Activated CD8-positive, alpha-beta memory T cell treated with anti-CD3 and anti-CD28 coated beads for 36 hours (primary cell): ENCODE data around the gene AJM1. TPM values are rescaled to one million over a fixed set of nuclear protein-coding genes. Genes with fewer than 3 reads are reported as not detected.
"Not testable (repeated sequence)": the region's sequence is repeated elsewhere in the genome, so short reads cannot be mapped to it uniquely, and the experiment has no call there.

Experiments
- CTCF ChIA-PET: fragments of 350-600 bp; sonication (Branson Sonifier 250); formaldehyde crosslinking; loops from one replicate; lab custom pipeline; 2021; ENCODE audit warnings: antibody characterized with exemption; lab: Charles Lee
- POLR2A ChIA-PET: fragments of 350-600 bp; sonication (Branson Sonifier 250); formaldehyde crosslinking; loops from one replicate; lab custom pipeline; 2021; ENCODE audit warnings: antibody characterized with exemption; lab: Charles Lee
- total RNA-seq, 2 experiments: library from RNA; stranded (reverse); gene quantifications; one replicate each; pipeline ENCODE4 v1.2.3, GENCODE V29; 2021

AJM1 gene
- total RNA-seq, 2 experiments from 2014 or later, result 3.8 to 3.9 TPM

- CTCF ChIA-PET, result interaction anchor here (0.8 kb wide), 1 partner anchor 13 kb away, joined by 3 read pairs; no protein-coding TSS in a partner anchor
Observed at GRCh38 chr9:136867917-136868316, 25.6 kb downstream of the AJM1 start.

GRCh38 chr9:136868644-136869043 is 26.4 kb downstream of the AJM1 start:
- POLR2A ChIA-PET, result interaction anchor here (0.9 kb wide), 1 partner anchor 14 kb away, joined by 3 read pairs; no protein-coding TSS in a partner anchor
- CTCF ChIA-PET, result interaction anchor here (0.8 kb wide), 1 partner anchor 13 kb away, joined by 3 read pairs; no protein-coding TSS in a partner anchor

More at GRCh38 chr9:136867917-136868316, 25.6 kb downstream of the AJM1 start:
- POLR2A ChIA-PET, result no interaction called here

GRCh38 chr9:136869611-136870010 is 27.3 kb downstream of the AJM1 start:
- CTCF ChIA-PET, result not testable (repeated sequence)
- POLR2A ChIA-PET, result interaction anchor here (0.9 to 1.0 kb wide), 2 partner anchors 12 to 15 kb away, joined by 3 to 4 read pairs; no protein-coding TSS in a partner anchor

GRCh38 chr9:136875155-136875554 is 32.9 kb downstream of the AJM1 start:
- ChIA-PET CTCF (no interaction called here), POLR2A (no interaction called here)

GRCh38 chr9:136876476-136876875 is 34.2 kb downstream of the AJM1 start:
- ChIA-PET POLR2A (interaction anchor here (0.6 kb wide), 1 partner anchor 83 kb away, joined by 3 read pairs; no protein-coding TSS in a partner anchor), CTCF (no interaction called here)

GRCh38 chr9:136880651-136881050 is 38.4 kb downstream of the AJM1 start:
- ChIA-PET CTCF (interaction anchor here (0.6 to 3.0 kb wide), 5 partner anchors 12 to 166 kb away, joined by 3 to 18 read pairs (median 4); partner anchors contain the start of gene NPDC1), POLR2A (interaction anchor here (0.7 to 2.6 kb wide), 4 partner anchors 14 to 112 kb away, joined by 3 to 19 read pairs (median 8); partner anchors contain the start of genes EDF1 and PAXX)

- ChIA-PET POLR2A (interaction anchor here (0.5 to 2.6 kb wide), 8 partner anchors 12 to 342 kb away, joined by 3 to 19 read pairs (median 5); partner anchors contain the start of genes EDF1, FUT7 and PAXX), CTCF (interaction anchor here (0.9 to 3.0 kb wide), 10 partner anchors 9 to 165 kb away, joined by 3 to 18 read pairs (median 4); partner anchors contain the start of genes AJM1, C8G, FBXW5 and NPDC1)
Observed at GRCh38 chr9:136881691-136882108, 39.4 kb downstream of the AJM1 start.

GRCh38 chr9:136882109-136882946 is 40.0 kb downstream of the AJM1 start:
- ChIA-PET CTCF (interaction anchor here (0.6 to 3.0 kb wide), 10 partner anchors 10 to 203 kb away, joined by 3 to 18 read pairs (median 4); partner anchors contain the start of genes AJM1, C8G, FBXW5 and NPDC1), POLR2A (interaction anchor here (0.6 to 2.6 kb wide), 7 partner anchors 12 to 652 kb away, joined by 3 to 19 read pairs (median 4); partner anchors contain the start of genes EDF1, FUT7 and PAXX)

- POLR2A ChIA-PET, result interaction anchor here (1.7 to 2.6 kb wide), 2 partner anchors 19 kb away, joined by 7 to 19 read pairs; no protein-coding TSS in a partner anchor
- CTCF ChIA-PET, result interaction anchor here (1.4 to 3.0 kb wide), 4 partner anchors 21 to 146 kb away, joined by 3 to 18 read pairs (median 6); no protein-coding TSS in a partner anchor
Observed at GRCh38 chr9:136882947-136883283, 40.6 kb downstream of the AJM1 start.

GRCh38 chr9:136883670-136884069 is 41.4 kb downstream of the AJM1 start:
- CTCF ChIA-PET, result interaction anchor here (1.2 to 1.4 kb wide), 2 partner anchors 18 to 42 kb away, joined by 3 to 4 read pairs; partner anchors contain the start of gene AJM1
- POLR2A ChIA-PET, result interaction anchor here (0.7 kb wide), 2 partner anchors 226 to 320 kb away, joined by 3 to 5 read pairs; no protein-coding TSS in a partner anchor

- ChIA-PET POLR2A (interaction anchor here (0.6 to 4.2 kb wide), 5 partner anchors 13 to 141 kb away, joined by 3 to 30 read pairs (median 3); partner anchors contain the start of gene EDF1), CTCF (interaction anchor here (0.9 to 1.5 kb wide), 7 partner anchors 16 to 143 kb away, joined by 3 to 5 read pairs (median 3); partner anchors contain the start of gene AJM1)
Observed at GRCh38 chr9:136885950-136886578, 43.8 kb downstream of the AJM1 start, which contains the start of gene TRAF2. Gene TRAF2 (plus strand): TSS chr9:136886516. CDS start chr9:136898741, 12,225 bp downstream.

- ChIA-PET POLR2A (interaction anchor here (1.0 to 4.2 kb wide), 3 partner anchors 12 to 56 kb away, joined by 3 to 30 read pairs (median 3); no protein-coding TSS in a partner anchor), CTCF (interaction anchor here (0.7 to 1.5 kb wide), 7 partner anchors 16 to 148 kb away, joined by 3 to 5 read pairs (median 4); partner anchors contain the start of gene AJM1)
Observed at GRCh38 chr9:136886610-136887597, 44.6 kb downstream of the AJM1 start.

- POLR2A ChIA-PET, result interaction anchor here (4.2 kb wide), 1 partner anchor 13 kb away, joined by 30 read pairs; no protein-coding TSS in a partner anchor
Observed at GRCh38 chr9:136888454-136888853, 46.2 kb downstream of the AJM1 start.

GRCh38 chr9:136889858-136890257 is 47.6 kb downstream of the AJM1 start:
- ChIA-PET POLR2A (no interaction called here), CTCF (no interaction called here)

More at GRCh38 chr9:136888454-136888853, 46.2 kb downstream of the AJM1 start:
- CTCF ChIA-PET, result interaction anchor here (0.9 kb wide), 1 partner anchor 45 kb away, joined by 3 read pairs; no protein-coding TSS in a partner anchor

GRCh38 chr9:136890661-136891060 is 48.4 kb downstream of the AJM1 start:
- ChIA-PET CTCF (no interaction called here), POLR2A (no interaction called here)
